ENCODE data around the gene NKX6-2.
"Not testable (repeated sequence)": the region's sequence is repeated elsewhere in the genome, so short reads cannot be mapped to it uniquely, and the experiment has no call there.

Gene NKX6-2

DNA sequence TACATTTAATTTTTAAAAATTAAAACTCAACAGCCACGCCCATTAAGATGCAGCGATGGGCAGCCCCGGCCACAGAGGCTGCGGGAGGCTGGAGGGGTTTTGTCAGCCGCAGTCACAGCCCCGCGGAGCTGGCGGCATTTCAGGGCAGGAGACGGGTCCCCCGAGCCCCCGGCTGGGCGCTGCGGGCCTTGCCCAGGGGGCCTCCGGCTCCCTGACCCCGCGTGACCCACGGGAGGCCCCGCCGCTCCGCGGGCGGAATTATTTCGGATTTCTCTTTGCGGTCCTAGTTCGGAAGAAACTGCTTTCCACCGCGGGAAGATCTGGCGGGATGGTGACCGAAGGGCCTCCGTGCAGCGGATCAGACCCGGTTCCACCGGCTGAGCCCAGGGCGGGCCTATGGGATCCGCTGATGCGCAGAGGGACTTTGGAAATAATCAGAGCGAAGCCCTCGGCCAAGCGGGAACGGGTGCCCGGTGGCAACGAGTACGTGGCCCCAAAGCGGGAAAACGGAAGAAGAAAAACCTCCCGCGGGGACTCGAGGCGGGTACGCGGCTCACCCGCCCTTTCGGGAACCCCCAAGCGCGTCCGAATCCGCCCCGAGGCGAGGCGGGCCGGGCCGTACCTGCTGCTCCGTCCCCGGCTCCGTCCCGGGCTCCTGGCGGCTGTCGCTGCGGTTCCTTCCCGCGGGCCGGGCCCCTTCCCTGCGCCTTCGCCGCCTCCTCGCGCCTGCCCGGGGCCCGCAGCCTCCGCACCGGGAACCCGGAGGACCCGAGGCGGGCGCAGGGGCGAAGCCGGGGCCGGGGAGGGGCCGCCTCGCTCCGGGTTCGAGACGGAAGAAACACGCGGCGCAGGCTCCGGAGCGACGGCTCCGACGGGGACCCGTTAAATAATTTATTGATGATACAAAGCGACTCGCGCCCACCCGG lies 1.7 kb downstream of the NKX6-2 start:
- no peaks in the 10 kb centered on the region for H3K9me3 Mint-ChIP-seq (ENCODE audit: low read depth)
- no peak overlapping the region for H3K4me3 Mint-ChIP-seq
- H3K4me1 Mint-ChIP-seq (ENCODE audit: low read depth), result peaks cover 5% of the 10 kb centered on the region
- H3K27me3 Mint-ChIP-seq, result peaks cover 2% of the 10 kb centered on the region
- H3K27ac Mint-ChIP-seq, result no peak overlapping the region
- H3K36me3 Mint-ChIP-seq, result peaks cover 21% of the 10 kb centered on the region

DNA sequence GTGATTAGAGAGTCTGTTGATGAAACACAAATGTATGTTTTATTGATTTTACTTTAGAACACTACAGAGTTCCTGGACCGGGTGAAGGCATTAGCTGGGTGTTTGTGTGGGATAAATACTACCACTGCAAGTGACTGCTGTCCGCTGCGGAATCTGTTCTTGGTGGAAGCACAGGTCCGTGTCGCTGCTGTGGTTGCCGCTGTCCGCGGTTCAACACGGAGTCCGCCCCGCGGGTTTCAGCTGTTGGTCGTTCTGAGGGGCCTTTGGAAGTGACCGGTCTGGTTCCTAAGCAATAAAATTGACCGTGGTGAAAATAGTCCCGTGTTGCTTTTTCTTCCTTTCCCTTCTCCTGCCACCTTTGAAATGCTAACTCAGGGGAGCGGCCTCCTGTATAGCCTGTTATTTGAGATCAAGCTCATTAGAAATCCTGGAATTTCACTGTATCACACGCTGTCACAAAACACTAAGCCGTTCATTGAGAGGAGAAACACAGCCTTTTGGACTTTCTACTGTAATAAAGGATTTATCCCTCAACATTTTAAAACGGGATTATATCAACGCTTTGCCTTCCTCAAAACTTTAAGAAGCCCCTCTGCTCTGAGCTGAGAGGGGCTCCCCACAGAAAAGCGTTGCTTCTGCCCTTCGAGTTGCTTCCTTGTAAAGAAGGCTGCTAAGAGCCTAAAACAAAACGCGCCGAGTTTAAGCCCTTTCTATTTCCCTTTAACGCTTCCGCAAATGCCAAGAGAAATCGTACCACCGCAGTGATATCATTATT lies 2.6 kb downstream of the NKX6-2 start:
- Mint-ChIP-seq H3K4me1 (ENCODE audit: low read depth) (peaks cover 5% of the 10 kb centered on the region), H3K27me3 (peaks cover 2% of the 10 kb centered on the region), H3K36me3 (peaks cover 21% of the 10 kb centered on the region), H3K4me3 (no peak overlapping the region), H3K27ac (no peak overlapping the region), H3K9me3 (ENCODE audit: low read depth) (no peaks in the 10 kb centered on the region)

DNA sequence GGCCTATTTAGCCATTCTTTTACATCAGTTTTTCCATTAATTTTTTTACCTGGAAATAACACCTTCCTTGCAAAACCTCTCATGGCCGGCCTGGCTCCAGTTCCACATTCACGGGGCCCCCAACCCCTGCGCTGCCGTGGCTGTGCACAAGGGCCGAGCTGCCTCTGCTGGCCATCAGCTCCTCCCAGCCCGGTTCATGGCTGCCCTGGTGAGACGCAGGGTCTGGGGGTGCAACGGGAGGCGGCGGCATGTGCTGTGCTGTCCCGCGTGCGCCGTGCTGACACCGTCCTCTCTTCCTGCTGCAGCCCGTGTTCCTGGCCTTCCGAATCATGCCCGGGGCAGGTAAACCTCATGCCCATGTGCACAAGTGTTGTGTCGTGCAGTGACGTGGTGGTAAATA lies 4.4 kb downstream of the NKX6-2 start:
- H3K36me3 Mint-ChIP-seq, result peaks cover 21% of the 10 kb centered on the region
- H3K9me3 Mint-ChIP-seq (ENCODE audit: low read depth), result no peaks in the 10 kb centered on the region
- no peak overlapping the region for H3K27ac Mint-ChIP-seq
- H3K4me1 Mint-ChIP-seq (ENCODE audit: low read depth), result peaks cover 5% of the 10 kb centered on the region
- H3K4me3 Mint-ChIP-seq, result no peak overlapping the region
- peaks cover 2% of the 10 kb centered on the region for H3K27me3 Mint-ChIP-seq

DNA sequence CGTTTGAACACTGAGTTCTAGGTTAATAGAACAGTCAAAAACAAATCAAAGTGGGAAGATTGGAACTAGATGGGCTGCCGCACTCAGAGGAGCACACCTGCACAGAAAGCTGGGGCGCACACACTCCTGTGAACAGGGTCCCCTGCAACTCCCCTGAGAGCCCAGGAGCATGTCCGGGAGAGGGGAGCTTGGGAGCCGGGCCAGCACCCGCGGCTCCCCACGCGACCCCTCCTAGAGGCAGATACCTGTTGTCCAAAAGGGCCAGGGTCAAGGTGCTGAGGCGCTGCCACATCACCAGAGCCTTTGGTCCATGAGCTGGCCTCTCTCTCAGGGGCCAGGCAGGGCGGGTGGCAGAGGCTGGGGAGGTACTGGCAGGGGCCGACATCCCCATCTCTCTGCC lies 5.6 kb downstream of the NKX6-2 start:
- no peaks in the 10 kb centered on the region for H3K9me3 Mint-ChIP-seq (ENCODE audit: low read depth)
- H3K27ac Mint-ChIP-seq, result no peak overlapping the region
- H3K36me3 Mint-ChIP-seq, result peaks cover 21% of the 10 kb centered on the region
- peaks cover 2% of the 10 kb centered on the region for H3K27me3 Mint-ChIP-seq
- no peak overlapping the region for H3K4me3 Mint-ChIP-seq
- H3K4me1 Mint-ChIP-seq (ENCODE audit: low read depth), result peaks cover 3% of the 10 kb centered on the region

DNA sequence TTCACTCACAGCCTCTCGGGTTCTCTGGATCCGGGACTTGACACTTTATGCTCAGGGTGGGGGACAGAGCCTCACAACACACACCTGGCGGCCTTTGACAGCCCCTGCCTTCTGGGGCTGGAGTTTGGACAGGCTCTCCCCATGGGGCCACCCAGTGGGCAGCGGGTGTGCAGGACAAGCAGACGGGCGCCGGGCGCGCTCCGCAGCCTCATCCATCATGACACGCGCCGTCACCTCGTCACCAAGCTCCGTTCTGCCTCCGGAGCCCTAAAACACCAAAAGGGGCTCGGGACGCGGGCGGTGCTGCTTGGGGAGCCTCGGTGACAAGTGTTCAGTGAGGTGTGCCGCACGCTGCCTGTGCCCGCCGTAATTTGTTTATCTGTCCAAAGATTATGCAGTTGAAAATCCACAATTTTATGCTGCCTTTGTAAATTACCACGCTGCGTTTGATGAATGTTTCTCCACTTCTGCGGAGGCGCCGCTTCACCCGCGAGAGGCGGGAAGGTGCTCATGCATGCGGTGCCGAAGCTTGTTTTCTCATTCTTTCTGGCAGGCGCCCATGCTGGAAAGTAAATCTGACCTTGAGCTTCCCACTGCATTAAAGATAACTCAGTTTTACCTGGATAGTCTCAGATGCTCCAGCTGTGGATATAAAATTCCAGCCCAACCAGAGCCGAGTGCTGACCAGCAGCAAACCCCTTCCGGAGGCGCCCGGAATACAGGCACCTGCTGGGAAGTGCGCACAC lies 6.2 kb downstream of the NKX6-2 start:
- Mint-ChIP-seq H3K4me3 (no peak overlapping the region), H3K9me3 (ENCODE audit: low read depth) (no peaks in the 10 kb centered on the region), H3K36me3 (peaks cover 21% of the 10 kb centered on the region), H3K27ac (no peak overlapping the region), H3K27me3 (peaks cover 2% of the 10 kb centered on the region), H3K4me1 (ENCODE audit: low read depth) (peaks cover 3% of the 10 kb centered on the region)

DNA sequence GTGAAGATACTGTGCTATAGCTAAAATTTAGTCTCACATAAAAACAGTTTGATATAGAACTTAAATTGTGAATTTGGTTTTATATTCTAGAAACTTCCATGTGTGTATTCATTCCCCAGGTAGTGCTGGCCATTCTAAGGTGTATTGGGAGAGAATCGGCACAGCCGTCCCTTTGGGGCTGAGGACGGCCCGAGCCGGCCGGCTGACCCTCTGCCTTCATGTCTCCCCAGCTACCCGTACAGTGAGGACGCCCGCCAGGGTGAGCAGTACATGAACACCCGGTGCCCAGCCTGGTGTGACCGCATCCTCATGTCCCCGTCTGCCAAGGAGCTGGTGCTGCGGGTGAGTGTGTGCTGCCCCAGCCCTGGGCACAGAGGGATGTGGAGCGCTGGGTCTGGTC lies 8.5 kb downstream of the NKX6-2 start:
- Mint-ChIP-seq H3K27me3 (no peaks in the 10 kb centered on the region), H3K27ac (no peak overlapping the region), H3K36me3 (peaks cover 11% of the 10 kb centered on the region), H3K4me3 (no peak overlapping the region), H3K4me1 (ENCODE audit: low read depth) (no peaks in the 10 kb centered on the region), H3K9me3 (ENCODE audit: low read depth) (no peaks in the 10 kb centered on the region)

DNA sequence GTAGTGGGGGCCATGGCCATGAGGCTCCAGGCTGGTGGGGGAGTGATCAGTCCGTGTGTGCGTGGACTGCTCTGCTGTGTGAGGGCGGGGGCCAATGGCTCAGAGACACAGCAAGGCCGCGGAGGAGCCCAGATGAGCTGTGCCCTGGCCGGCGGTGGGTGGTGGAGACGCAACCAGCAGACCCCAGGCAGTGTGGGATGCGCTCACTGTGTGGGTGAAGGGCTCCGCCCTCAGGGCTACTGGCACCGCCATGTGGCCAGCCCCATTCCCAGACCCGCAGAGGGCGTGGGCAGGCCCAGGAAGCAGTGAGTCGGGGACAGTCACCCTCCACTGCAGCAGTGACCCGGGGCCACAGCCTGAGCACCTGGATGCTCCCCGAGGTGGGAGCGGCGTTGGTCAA lies 9.1 kb downstream of the NKX6-2 start:
- no peaks in the 10 kb centered on the region for H3K27me3 Mint-ChIP-seq
- no peaks in the 10 kb centered on the region for H3K4me1 Mint-ChIP-seq (ENCODE audit: low read depth)
- peaks cover 9% of the 10 kb centered on the region for H3K36me3 Mint-ChIP-seq
- no peak overlapping the region for H3K4me3 Mint-ChIP-seq
- H3K9me3 Mint-ChIP-seq (ENCODE audit: low read depth), result no peaks in the 10 kb centered on the region
- no peak overlapping the region for H3K27ac Mint-ChIP-seq

DNA sequence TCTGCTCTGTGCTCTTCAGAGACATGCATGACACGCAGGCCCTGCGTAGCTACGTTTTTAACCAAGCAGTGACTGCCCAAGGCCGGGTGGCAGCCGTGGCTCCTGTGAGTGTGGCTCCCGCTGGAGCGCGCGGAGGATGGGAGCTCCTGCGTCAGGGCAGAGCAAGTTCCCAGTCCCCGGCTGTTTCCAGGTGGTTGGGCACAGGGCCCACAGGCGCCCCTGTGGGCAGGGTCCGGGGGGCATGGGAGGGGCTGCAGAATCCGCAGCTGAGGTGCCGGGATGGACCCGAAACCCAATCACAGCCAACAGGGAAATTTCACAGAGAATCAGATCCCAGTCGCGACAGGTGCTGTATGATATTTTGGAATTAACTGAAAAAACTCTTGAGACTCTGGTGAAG lies 9.8 kb downstream of the NKX6-2 start:
- Mint-ChIP-seq H3K4me3 (no peak overlapping the region), H3K36me3 (peaks cover 6% of the 10 kb centered on the region), H3K9me3 (ENCODE audit: low read depth) (no peaks in the 10 kb centered on the region), H3K27ac (no peak overlapping the region), H3K4me1 (ENCODE audit: low read depth) (no peaks in the 10 kb centered on the region), H3K27me3 (no peaks in the 10 kb centered on the region)

DNA sequence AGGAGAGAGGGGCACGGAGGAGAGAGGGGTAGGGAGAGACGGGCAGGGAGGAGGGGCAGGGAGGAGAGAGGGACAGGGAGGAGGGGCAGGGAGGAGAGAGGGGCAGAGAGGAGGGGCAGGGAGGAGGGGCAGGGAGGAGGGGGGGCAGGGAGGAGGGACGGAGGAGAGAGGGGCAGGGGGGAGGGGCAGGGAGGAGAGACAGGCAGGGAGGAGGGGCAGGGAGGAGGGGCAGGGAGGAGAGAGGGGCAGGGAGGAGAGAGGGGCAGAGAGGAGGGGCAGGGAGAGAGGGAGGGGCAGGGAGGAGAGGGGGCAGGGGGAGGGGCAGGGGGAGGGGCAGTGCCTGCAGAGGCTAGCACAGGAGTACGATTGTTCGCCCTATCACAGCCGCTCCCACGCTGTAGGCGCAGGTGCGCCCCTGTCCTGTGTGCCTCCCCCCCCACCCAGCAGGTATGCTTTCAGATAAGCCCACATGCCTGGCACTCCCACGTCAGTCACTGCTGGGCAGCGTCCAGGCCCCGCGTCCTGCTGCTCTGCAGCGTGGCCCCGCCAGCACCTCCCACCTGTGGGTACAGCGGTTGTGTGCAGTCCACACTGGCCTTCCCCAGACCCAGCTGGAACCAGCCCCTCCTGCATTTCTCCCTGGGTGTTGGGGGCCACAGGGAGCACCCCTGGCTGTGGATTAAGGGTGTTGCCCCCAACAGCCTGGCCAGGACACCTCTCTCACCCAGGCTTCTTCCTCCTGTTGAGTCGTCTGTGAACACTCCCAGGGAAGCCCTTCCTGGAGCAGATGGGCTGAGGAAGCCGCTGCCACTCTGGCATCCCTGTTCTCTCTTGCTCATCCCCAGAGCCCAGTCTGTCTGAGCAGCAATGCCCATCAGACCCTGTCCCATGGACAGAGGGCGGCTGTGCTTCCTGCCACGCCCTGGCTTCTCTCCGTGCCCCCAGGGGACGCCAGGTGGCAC lies 10.8 kb downstream of the NKX6-2 start:
- H3K27ac Mint-ChIP-seq, result no peak overlapping the region
- no peaks in the 10 kb centered on the region for H3K27me3 Mint-ChIP-seq
- H3K4me3 Mint-ChIP-seq, result no peak overlapping the region
- H3K36me3 Mint-ChIP-seq, result peaks cover 4% of the 10 kb centered on the region
- no peaks in the 10 kb centered on the region for H3K9me3 Mint-ChIP-seq (ENCODE audit: low read depth)
- H3K4me1 Mint-ChIP-seq (ENCODE audit: low read depth), result no peaks in the 10 kb centered on the region

DNA sequence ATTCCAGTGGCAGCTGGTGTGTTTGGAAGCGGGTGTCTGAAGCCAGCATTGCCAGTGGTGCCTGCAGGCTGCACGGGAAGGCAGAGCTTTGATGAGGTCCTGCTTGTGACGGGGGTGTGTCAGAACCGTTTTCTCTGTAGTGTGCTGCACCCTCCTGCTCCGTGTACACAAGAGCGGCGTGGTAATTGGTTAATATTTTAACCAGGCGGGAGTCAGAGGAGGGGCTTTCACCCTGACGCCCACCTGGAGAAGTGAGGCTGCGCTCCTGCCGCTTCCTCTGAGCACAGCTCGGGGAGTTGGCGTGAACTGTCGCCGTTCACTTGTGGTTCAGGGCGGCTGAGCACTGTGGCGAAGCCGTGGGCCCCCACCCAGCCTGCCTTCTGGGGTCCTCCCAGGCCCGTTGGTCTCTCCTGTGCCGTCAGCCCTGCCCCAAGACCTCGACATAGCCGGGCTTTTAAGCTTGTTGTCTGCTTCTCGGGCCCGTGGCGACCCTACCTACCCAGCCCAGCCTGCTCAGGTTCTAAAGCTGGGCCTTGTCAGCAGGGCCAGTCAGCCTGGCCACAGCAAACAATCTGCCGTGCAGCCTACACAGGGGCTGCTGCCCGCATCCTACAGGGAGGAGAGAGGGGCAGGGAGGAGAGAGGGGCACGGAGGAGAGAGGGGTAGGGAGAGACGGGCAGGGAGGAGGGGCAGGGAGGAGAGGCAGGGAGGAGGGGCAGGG lies 11.6 kb downstream of the NKX6-2 start:
- no peaks in the 10 kb centered on the region for H3K9me3 Mint-ChIP-seq (ENCODE audit: low read depth)
- no peak overlapping the region for H3K4me3 Mint-ChIP-seq
- no peaks in the 10 kb centered on the region for H3K36me3 Mint-ChIP-seq
- no peak overlapping the region for H3K27ac Mint-ChIP-seq
- H3K4me1 Mint-ChIP-seq (ENCODE audit: low read depth), result no peaks in the 10 kb centered on the region
- H3K27me3 Mint-ChIP-seq, result no peaks in the 10 kb centered on the region

DNA sequence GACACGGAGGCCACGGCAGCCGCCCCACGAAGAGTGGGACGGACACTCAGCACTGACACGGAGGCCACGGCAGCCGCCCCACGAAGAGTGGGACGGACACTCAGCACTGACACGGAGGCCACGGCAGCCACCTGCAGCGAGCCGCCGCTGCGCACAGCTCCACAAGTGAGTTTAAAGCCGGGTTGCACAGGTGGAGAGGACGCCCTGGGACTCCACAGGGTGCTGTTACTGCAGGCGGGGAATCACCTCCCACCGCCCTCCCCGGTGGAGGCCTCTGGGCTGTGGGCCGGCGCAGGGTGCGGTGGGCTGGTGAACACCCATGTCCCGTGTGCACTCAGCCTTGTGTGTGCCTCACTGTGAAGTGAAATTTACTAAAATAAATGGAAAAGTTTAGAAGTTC lies 13.1 kb downstream of the NKX6-2 start:
- H3K27ac Mint-ChIP-seq; H3K4me1 Mint-ChIP-seq (ENCODE audit: low read depth); H3K36me3 Mint-ChIP-seq; H3K9me3 Mint-ChIP-seq (ENCODE audit: low read depth); H3K27me3 Mint-ChIP-seq; H3K4me3 Mint-ChIP-seq: not testable (repeated sequence)

DNA sequence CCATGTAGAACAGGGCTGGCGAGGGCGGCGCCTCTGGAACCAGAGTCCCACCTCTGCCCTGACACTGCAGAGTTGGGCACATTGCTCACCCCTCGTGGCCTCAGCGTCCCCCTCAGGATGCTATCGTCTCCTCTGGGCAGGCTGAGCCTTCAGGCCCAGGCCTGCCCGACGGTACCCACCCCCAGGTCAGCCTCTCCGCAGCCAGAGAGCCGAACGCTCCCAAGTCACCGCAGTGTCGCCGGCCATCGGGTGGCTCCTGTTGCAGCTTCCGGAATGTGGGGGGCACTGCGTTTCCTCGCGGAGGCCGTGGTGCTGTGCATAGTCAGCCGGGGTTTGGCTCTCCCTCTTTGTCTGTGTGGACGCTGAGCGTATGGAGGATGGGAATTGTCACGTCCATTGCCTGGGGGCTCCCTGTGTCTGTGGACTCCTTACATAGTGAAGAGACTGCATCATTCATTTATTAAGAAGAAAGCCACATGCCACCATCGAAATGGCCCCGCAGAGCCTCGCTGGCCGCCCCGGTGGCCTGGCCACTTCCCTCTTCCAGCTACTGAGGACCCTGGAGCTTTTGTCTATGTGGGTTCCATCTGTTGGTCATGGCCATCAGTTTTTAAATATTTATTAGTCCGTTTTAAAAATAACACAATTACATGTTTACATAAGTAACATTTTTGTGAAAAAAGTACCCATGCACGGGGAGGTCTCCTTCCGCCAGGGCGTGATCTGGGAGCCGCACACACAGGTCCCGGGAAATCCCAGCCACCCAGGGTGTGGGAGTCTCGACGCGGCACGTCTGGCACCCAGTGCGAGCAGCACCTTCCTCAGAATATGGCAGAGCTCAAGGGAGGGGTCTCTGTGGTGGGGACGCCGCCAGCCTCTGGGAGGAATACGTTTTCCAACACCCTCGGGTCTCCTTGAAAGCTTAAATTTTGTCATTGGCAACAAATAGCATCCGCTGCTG lies 15.6 kb downstream of the NKX6-2 start:
- Mint-ChIP-seq H3K27ac (no peak overlapping the region), H3K27me3 (no peaks in the 10 kb centered on the region), H3K4me1 (ENCODE audit: low read depth) (no peaks in the 10 kb centered on the region), H3K9me3 (ENCODE audit: low read depth) (no peaks in the 10 kb centered on the region), H3K36me3 (no peaks in the 10 kb centered on the region), H3K4me3 (no peak overlapping the region)
